ENCODE results near the gene MLLT3. TPM values are rescaled to one million over a fixed set of nuclear protein-coding genes. Genes with fewer than 3 reads are reported as not detected.

Gene MLLT3
- total RNA-seq, 2 experiments from 2014 or later: 42.5 to 49.2 TPM

GRCh38 chr9:20558566-20559016, 63.7 kb downstream of the MLLT3 start:
- ChIA-PET POLR2A (interaction anchor here (1.0 kb wide), 1 partner anchor 64 kb away, joined by 9 read pairs; the partner anchor contains the start of gene MLLT3), CTCF (interaction anchor here (0.8 to 1.3 kb wide), 5 partner anchors 37 to 338 kb away, joined by 3 to 4 read pairs (median 4); no protein-coding TSS in a partner anchor)
- ATAC-seq (peak; percentile 92), DNase-seq (peak; percentile 61)
- intact Hi-C loops (cut with DNase I, micrococcal nuclease): loop anchor here (1.0 to 10.0 kb wide), 9 partner anchors 64 to 1041 kb away; partner anchors contain the start of genes FOCAD (in 1 of the 2), HACD4 (in 1 of the 2) and MLLT3 (in 1 of the 2)
- H3K27me3 Mint-ChIP-seq: no peaks in the 10 kb centered on the region
- no peak overlapping the region for H3K4me3 Mint-ChIP-seq
- no peaks in the 10 kb centered on the region for H3K9me3 Mint-ChIP-seq (ENCODE audit: low read depth)
- H3K27ac Mint-ChIP-seq: peak overlapping the region; percentile 86
- no peaks in the 10 kb centered on the region for H3K36me3 Mint-ChIP-seq (ENCODE audit: low read depth)
- H3K4me1 Mint-ChIP-seq: peaks cover 85% of the 10 kb centered on the region

- H3K27ac Mint-ChIP-seq: peak overlapping the region; percentile 86
- H3K36me3 Mint-ChIP-seq (ENCODE audit: low read depth): no peaks in the 10 kb centered on the region
- H3K27me3 Mint-ChIP-seq: no peaks in the 10 kb centered on the region
- H3K4me1 Mint-ChIP-seq: peaks cover 85% of the 10 kb centered on the region
- DNase-seq: no peak
- CTCF ChIA-PET: interaction anchor here (0.8 to 1.3 kb wide), 3 partner anchors 67 to 338 kb away, joined by 3 to 4 read pairs (median 4); no protein-coding TSS in a partner anchor
- no peaks in the 10 kb centered on the region for H3K9me3 Mint-ChIP-seq (ENCODE audit: low read depth)
- no peak for ATAC-seq
- no peak overlapping the region for H3K4me3 Mint-ChIP-seq
- POLR2A ChIA-PET: interaction anchor here (1.0 kb wide), 1 partner anchor 64 kb away, joined by 9 read pairs; the partner anchor contains the start of gene MLLT3
- intact Hi-C loops (cut with DNase I, micrococcal nuclease): loop anchor here (1.0 to 10.0 kb wide), 9 partner anchors 64 to 1041 kb away; partner anchors contain the start of genes FOCAD (in 1 of the 2), HACD4 (in 1 of the 2) and MLLT3 (in 1 of the 2)
These were observed 64.3 kb downstream of the MLLT3 start for GRCh38 chr9:20557890-20558565.

- H3K9me3 Mint-ChIP-seq (ENCODE audit: low read depth): no peaks in the 10 kb centered on the region
- peaks cover 84% of the 10 kb centered on the region for H3K4me1 Mint-ChIP-seq
- H3K27ac Mint-ChIP-seq: peak overlapping the region; percentile 86
- CTCF ChIA-PET: interaction anchor here (0.6 to 0.8 kb wide), 2 partner anchors 31 to 37 kb away, joined by 3 read pairs; no protein-coding TSS in a partner anchor
- H3K36me3 Mint-ChIP-seq (ENCODE audit: low read depth): no peaks in the 10 kb centered on the region
- DNase-seq: no peak
- intact Hi-C loops (cut with DNase I, micrococcal nuclease): loop anchor here (5.0 to 10.0 kb wide), 5 partner anchors 240 to 1040 kb away; no protein-coding TSS in a partner anchor
- no peak for ATAC-seq
- H3K4me3 Mint-ChIP-seq: no peak overlapping the region
- no peaks in the 10 kb centered on the region for H3K27me3 Mint-ChIP-seq
- POLR2A ChIA-PET: no interaction called here
These were observed 65.0 kb downstream of the MLLT3 start for GRCh38 chr9:20557285-20557684.

GRCh38 chr9:20553558-20554149, 68.6 kb downstream of the MLLT3 start:
- peaks cover 74% of the 10 kb centered on the region for H3K4me1 Mint-ChIP-seq
- ATAC-seq: no peak
- no peaks in the 10 kb centered on the region for H3K9me3 Mint-ChIP-seq (ENCODE audit: low read depth)
- H3K27ac Mint-ChIP-seq: peak overlapping the region; percentile 28
- CTCF ChIA-PET: interaction anchor here (0.6 to 1.9 kb wide), 8 partner anchors 16 to 557 kb away, joined by 3 to 9 read pairs (median 3); no protein-coding TSS in a partner anchor
- no peak overlapping the region for H3K4me3 Mint-ChIP-seq
- POLR2A ChIA-PET: no interaction called here
- intact Hi-C loops (cut with DNase I, micrococcal nuclease): loop anchor here (2.0 to 10.0 kb wide), 5 partner anchors 46 to 629 kb away; partner anchors contain the start of gene MLLT3 (in 1 of the 2)
- no peaks in the 10 kb centered on the region for H3K27me3 Mint-ChIP-seq
- no peak for DNase-seq
- peaks cover 4% of the 10 kb centered on the region for H3K36me3 Mint-ChIP-seq (ENCODE audit: low read depth)

GRCh38 chr9:20552874-20553557, 69.3 kb downstream of the MLLT3 start:
- H3K36me3 Mint-ChIP-seq (ENCODE audit: low read depth): peaks cover 4% of the 10 kb centered on the region
- ChIA-PET POLR2A (no interaction called here), CTCF (interaction anchor here (0.6 to 1.9 kb wide), 5 partner anchors 48 to 558 kb away, joined by 3 to 9 read pairs (median 3); no protein-coding TSS in a partner anchor)
- DNase-seq (no peak), ATAC-seq (peak; percentile 37)
- H3K4me1 Mint-ChIP-seq: peaks cover 68% of the 10 kb centered on the region
- no peaks in the 10 kb centered on the region for H3K9me3 Mint-ChIP-seq (ENCODE audit: low read depth)
- intact Hi-C loops (cut with DNase I, micrococcal nuclease): loop anchor here (2.0 to 10.0 kb wide), 5 partner anchors 46 to 628 kb away; partner anchors contain the start of gene MLLT3 (in 1 of the 2)
- no peak overlapping the region for H3K4me3 Mint-ChIP-seq
- H3K27ac Mint-ChIP-seq: peak overlapping the region; percentile 28
- no peaks in the 10 kb centered on the region for H3K27me3 Mint-ChIP-seq

GRCh38 chr9:20551835-20552234, 70.5 kb downstream of the MLLT3 start:
- H3K4me1 Mint-ChIP-seq: peaks cover 56% of the 10 kb centered on the region
- peak overlapping the region; percentile 22 for H3K4me3 Mint-ChIP-seq
- DNase-seq: peak; percentile 62
- ChIA-PET POLR2A (interaction anchor here (1.0 kb wide), 1 partner anchor 71 kb away, joined by 9 read pairs; the partner anchor contains the start of gene MLLT3), CTCF (interaction anchor here (1.9 kb wide), 1 partner anchor 24 kb away, joined by 4 read pairs; no protein-coding TSS in a partner anchor)
- H3K9me3 Mint-ChIP-seq (ENCODE audit: low read depth): no peaks in the 10 kb centered on the region
- peak; percentile 81 for ATAC-seq
- intact Hi-C loops (cut with DNase I, micrococcal nuclease): loop anchor here (2.0 to 10.0 kb wide), 5 partner anchors 45 to 627 kb away; partner anchors contain the start of gene MLLT3 (in 1 of the 2)
- H3K27me3 Mint-ChIP-seq: no peaks in the 10 kb centered on the region
- H3K27ac Mint-ChIP-seq: peak overlapping the region; percentile 51
- peaks cover 4% of the 10 kb centered on the region for H3K36me3 Mint-ChIP-seq (ENCODE audit: low read depth)

GRCh38 chr9:20551236-20551635, 71.1 kb downstream of the MLLT3 start:
- H3K27ac Mint-ChIP-seq: no peak overlapping the region
- POLR2A ChIA-PET: interaction anchor here (1.0 kb wide), 1 partner anchor 71 kb away, joined by 9 read pairs; the partner anchor contains the start of gene MLLT3
- intact Hi-C loops (cut with DNase I, micrococcal nuclease): loop anchor here in 1 of 2 experiments (5.0 to 10.0 kb wide), 3 partner anchors 44 to 626 kb away; no protein-coding TSS in a partner anchor
- ATAC-seq (no peak), DNase-seq (no peak)
- no peak overlapping the region for H3K4me3 Mint-ChIP-seq
- CTCF ChIA-PET: interaction anchor here (1.0 to 1.9 kb wide), 2 partner anchors 14 to 24 kb away, joined by 3 to 4 read pairs; no protein-coding TSS in a partner anchor
- H3K27me3 Mint-ChIP-seq: no peaks in the 10 kb centered on the region
- H3K36me3 Mint-ChIP-seq (ENCODE audit: low read depth): peaks cover 4% of the 10 kb centered on the region
- peaks cover 55% of the 10 kb centered on the region for H3K4me1 Mint-ChIP-seq
- no peaks in the 10 kb centered on the region for H3K9me3 Mint-ChIP-seq (ENCODE audit: low read depth)

- DNase-seq (no peak), ATAC-seq (no peak)
- Mint-ChIP-seq H3K4me1 (peaks cover 57% of the 10 kb centered on the region), H3K36me3 (ENCODE audit: low read depth) (peaks cover 4% of the 10 kb centered on the region), H3K27me3 (no peaks in the 10 kb centered on the region), H3K27ac (no peak overlapping the region), H3K4me3 (no peak overlapping the region), H3K9me3 (ENCODE audit: low read depth) (no peaks in the 10 kb centered on the region)
- ChIA-PET POLR2A (no interaction called here), CTCF (interaction anchor here (0.5 to 1.9 kb wide), 4 partner anchors 13 to 598 kb away, joined by 3 to 4 read pairs (median 3); no protein-coding TSS in a partner anchor)
- intact Hi-C loops (cut with DNase I, micrococcal nuclease): loop anchor here in 1 of 2 experiments (5.0 to 10.0 kb wide), 3 partner anchors 43 to 626 kb away; no protein-coding TSS in a partner anchor
These were observed 72.0 kb downstream of the MLLT3 start for GRCh38 chr9:20550326-20550725.

GRCh38 chr9:20549053-20549452, 73.2 kb downstream of the MLLT3 start:
- ATAC-seq: no peak
- H3K27me3 Mint-ChIP-seq: no peaks in the 10 kb centered on the region
- ChIA-PET CTCF (no interaction called here), POLR2A (no interaction called here)
- no peaks in the 10 kb centered on the region for H3K9me3 Mint-ChIP-seq (ENCODE audit: low read depth)
- H3K4me3 Mint-ChIP-seq: no peak overlapping the region
- peaks cover 6% of the 10 kb centered on the region for H3K36me3 Mint-ChIP-seq (ENCODE audit: low read depth)
- peaks cover 49% of the 10 kb centered on the region for H3K4me1 Mint-ChIP-seq
- DNase-seq: no peak
- intact Hi-C loops (cut with DNase I, micrococcal nuclease): no loop called here
- H3K27ac Mint-ChIP-seq: no peak overlapping the region

- Mint-ChIP-seq H3K36me3 (ENCODE audit: low read depth) (peaks cover 28% of the 10 kb centered on the region), H3K4me3 (no peak overlapping the region)
- intact Hi-C loops (cut with DNase I, micrococcal nuclease): no loop called here
These were observed 77.2 kb downstream of the MLLT3 start for GRCh38 chr9:20545023-20545622.

More at GRCh38 chr9:20545023-20545622, 77.2 kb downstream of the MLLT3 start:
- H3K27ac Mint-ChIP-seq: no peak overlapping the region
- DNase-seq: no peak
- H3K9me3 Mint-ChIP-seq (ENCODE audit: low read depth): peaks cover 15% of the 10 kb centered on the region
- POLR2A ChIA-PET: no interaction called here
- H3K4me1 Mint-ChIP-seq: peaks cover 27% of the 10 kb centered on the region
- no peaks in the 10 kb centered on the region for H3K27me3 Mint-ChIP-seq
- ATAC-seq: no peak
- CTCF ChIA-PET: interaction anchor here (0.5 to 0.7 kb wide), 2 partner anchors 9 to 80 kb away, joined by 3 read pairs; no protein-coding TSS in a partner anchor

Data from activated CD4-positive, alpha-beta T cell treated with anti-CD3 and anti-CD28 coated beads for 36 hours (primary cell).